ENCODE measurements around the gene LIPC.

Gene LIPC

DNA sequence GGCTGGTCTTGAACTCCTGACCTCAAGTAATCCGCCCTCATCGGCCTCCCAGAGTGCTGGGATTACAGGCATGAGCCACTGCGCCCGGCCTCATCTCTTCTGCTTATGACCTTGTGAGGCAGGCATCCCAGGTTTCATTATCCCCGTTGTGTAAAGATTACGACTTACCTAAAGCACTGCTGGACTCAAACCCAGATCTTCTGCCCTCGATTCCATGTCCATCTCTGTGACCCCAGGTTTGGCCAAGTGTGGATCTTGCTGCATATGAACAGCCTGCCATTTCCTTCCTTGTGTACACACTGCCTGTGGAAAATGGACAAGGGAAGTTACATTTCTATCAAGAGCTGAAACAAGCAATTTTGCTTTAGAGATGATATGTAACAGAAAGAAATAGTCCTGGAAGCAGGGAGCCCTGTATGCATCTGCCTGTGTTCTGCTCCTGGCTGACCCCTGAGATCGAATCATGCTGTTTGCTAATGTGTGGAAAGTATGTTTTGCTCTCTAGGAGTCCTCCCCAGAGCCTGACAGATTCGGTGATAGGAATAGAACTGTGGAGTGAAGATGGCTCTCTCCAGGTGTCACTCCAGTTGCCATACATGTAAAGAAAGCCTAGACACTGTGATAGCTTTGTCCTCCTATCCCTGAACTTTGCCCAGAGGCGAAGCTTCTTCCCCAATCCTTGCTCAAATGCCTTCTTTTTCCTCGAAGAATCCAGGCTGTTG, 11.8 kb upstream of the LIPC start:
- H3K27me3 ChIP-seq (ENCODE audit: control insufficient read depth, insufficient read depth, low read length), result no peaks in the 10 kb centered on the region
- H3K36me3 ChIP-seq (ENCODE audit: control insufficient read depth, insufficient read depth, low read length), result no peaks in the 10 kb centered on the region
- WGBS (ENCODE audit: insufficient coverage, insufficient read length), result no CpG with 5 or more reads among the region's 11 CpGs
- no peaks in the 10 kb centered on the region for H3K4me1 ChIP-seq (ENCODE audit: control insufficient read depth, insufficient read depth, low read length)
- DNase-seq (ENCODE audit: low read depth, low spot score), result no peak
- no peaks in the 10 kb centered on the region for H3K9me3 ChIP-seq (ENCODE audit: control insufficient read depth, insufficient read depth, low read length)
- H3K4me3 ChIP-seq (ENCODE audit: low read length), result no peak overlapping the region
- H3K27ac ChIP-seq (ENCODE audit: low read length), result no peak overlapping the region

DNA sequence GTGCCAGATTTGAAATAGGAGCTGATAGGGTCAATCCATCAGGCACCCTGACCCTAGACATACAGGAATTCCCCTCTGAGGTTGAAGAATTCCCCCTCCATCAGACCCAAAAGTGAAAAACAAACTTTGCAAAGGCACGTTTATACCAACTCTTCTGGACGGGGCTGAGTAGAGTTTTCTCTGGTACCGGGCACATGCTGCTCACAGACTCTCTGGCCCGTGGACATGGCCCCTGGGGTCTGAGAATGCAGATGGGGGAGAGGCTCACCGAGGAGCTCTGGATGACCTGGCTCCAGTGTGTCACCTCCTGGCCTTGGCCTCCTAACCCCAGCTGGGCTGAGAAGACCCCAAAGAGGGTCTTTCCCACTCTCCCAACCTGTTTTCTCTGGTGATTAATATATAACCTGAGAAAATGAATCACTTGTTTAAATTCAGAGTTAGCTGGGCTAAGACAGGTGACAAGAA, 11.2 kb upstream of the LIPC start:
- Histone ChIP-seq H3K4me3 (ENCODE audit: low read length) (no peak overlapping the region), H3K36me3 (ENCODE audit: control insufficient read depth, insufficient read depth, low read length) (no peaks in the 10 kb centered on the region), H3K9me3 (ENCODE audit: control insufficient read depth, insufficient read depth, low read length) (no peaks in the 10 kb centered on the region), H3K4me1 (ENCODE audit: control insufficient read depth, insufficient read depth, low read length) (no peaks in the 10 kb centered on the region), H3K27ac (ENCODE audit: low read length) (no peak overlapping the region), H3K27me3 (ENCODE audit: control insufficient read depth, insufficient read depth, low read length) (no peaks in the 10 kb centered on the region)
- WGBS (ENCODE audit: insufficient coverage, insufficient read length), result no CpG with 5 or more reads among the region's 5 CpGs
- no peak for DNase-seq (ENCODE audit: low read depth, low spot score)

DNA sequence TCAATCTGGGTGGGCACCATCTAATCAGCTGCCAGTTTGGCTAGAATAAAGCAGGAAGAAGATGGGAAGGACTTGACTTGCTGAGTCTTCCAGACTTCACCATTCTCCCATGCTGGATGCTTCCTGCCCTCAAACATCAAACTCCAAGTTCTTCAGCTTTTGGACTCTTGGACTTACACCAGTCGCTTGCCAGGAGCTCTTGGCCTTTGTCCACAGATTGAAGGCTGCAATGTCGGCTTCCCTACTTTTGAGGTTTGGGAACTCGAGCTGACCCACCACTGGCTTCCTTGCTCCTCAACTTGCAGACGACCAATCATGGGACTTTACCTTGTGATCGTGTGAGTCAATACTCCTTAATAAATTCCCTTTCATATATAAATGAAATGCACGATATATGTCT, 8.6 kb upstream of the LIPC start:
- no peaks in the 10 kb centered on the region for H3K36me3 ChIP-seq (ENCODE audit: control insufficient read depth, insufficient read depth, low read length)
- no peak for DNase-seq (ENCODE audit: low read depth, low spot score)
- no CpG with 5 or more reads among the region's 6 CpGs for WGBS (ENCODE audit: insufficient coverage, insufficient read length)
- H3K4me1 ChIP-seq (ENCODE audit: control insufficient read depth, insufficient read depth, low read length), result no peaks in the 10 kb centered on the region
- H3K27me3 ChIP-seq (ENCODE audit: control insufficient read depth, insufficient read depth, low read length), result no peaks in the 10 kb centered on the region
- no peak overlapping the region for H3K4me3 ChIP-seq (ENCODE audit: low read length)
- no peak overlapping the region for H3K27ac ChIP-seq (ENCODE audit: low read length)
- H3K9me3 ChIP-seq (ENCODE audit: control insufficient read depth, insufficient read depth, low read length), result no peaks in the 10 kb centered on the region

DNA sequence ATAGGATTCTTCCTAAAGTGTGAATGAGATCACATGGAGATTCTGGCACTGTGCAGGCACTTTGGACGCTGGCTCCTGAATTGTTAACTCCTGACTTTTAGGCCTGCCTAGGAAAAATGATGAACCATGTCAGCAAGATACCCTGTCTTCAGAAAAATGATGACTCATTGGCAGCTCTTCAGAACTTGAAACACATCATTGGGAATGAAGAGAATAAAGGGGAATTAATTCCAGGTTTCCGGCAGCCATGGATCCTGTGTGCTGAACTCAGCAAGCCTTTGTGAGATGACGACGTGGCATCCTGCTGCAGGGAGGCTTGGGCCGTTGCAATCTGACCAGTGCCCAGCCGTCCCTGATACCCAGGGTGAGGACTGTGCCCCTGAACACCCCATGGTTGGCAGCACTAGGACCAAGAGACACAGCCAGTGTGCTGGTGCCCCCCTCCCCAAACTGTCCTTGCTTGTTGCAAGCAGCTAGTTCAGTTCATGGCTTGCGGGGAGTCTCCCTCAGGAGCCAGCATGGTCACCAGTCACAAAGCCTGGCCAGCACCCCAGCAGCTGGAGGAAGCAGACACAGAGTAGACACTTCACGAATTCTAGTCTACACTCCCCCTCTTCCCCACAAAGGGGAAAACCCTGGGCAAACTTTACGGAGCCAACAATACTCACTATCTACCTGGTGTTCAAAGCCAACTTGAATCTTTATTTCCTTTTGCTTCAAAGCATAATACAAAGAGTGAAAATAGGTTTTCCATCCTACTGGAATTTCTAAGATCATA, 7.8 kb upstream of the LIPC start:
- H3K36me3 ChIP-seq (ENCODE audit: control insufficient read depth, insufficient read depth, low read length), result no peaks in the 10 kb centered on the region
- WGBS (ENCODE audit: insufficient coverage, insufficient read length), result no CpG with 5 or more reads among the region's 9 CpGs
- DNase-seq (ENCODE audit: low read depth, low spot score), result no peak
- H3K27me3 ChIP-seq (ENCODE audit: control insufficient read depth, insufficient read depth, low read length), result no peaks in the 10 kb centered on the region
- H3K27ac ChIP-seq (ENCODE audit: low read length), result no peak overlapping the region
- no peak overlapping the region for H3K4me3 ChIP-seq (ENCODE audit: low read length)
- no peaks in the 10 kb centered on the region for H3K4me1 ChIP-seq (ENCODE audit: control insufficient read depth, insufficient read depth, low read length)
- H3K9me3 ChIP-seq (ENCODE audit: control insufficient read depth, insufficient read depth, low read length), result no peaks in the 10 kb centered on the region

DNA sequence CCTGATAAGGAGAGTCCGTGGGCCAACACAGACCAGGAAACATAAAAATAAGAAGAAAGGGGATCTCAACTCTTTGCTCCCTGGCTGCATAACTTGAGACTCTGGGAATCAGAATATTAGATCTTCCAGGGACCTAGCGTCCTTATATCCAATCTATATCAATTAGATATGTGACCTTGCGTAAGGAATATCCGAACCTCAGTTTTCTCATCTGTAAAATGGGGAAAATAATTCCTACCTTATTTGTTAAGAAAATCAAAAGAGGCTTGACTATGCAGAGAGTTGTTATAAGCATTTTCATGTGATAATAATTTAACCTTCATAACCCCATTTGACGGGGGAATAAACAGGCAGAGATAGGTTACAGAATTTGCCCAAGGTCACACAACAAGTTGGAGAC, 7.1 kb upstream of the LIPC start:
- no CpG with 5 or more reads among the region's 5 CpGs for WGBS (ENCODE audit: insufficient coverage, insufficient read length)

DNA sequence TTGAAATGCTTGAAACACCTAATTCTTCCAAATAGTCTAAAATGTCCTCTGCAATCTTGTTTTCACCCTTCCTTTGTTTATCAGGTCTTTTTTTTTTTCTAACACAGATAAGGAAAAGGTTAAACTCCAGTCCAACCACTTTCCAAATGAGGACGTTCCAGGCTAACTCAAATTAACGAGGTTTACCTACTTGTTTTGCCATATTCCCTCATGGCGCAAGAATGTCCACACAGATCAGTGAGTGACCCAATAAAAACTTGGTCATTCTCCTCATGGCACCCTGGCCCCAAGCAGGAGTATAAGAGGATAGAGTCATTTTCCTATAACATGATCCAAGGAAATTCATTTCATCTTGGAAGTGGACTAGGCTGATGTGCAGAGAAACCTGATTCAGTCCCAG, 6.6 kb upstream of the LIPC start:
- H3K27me3 ChIP-seq (ENCODE audit: control insufficient read depth, insufficient read depth, low read length), result no peaks in the 10 kb centered on the region
- H3K36me3 ChIP-seq (ENCODE audit: control insufficient read depth, insufficient read depth, low read length), result no peaks in the 10 kb centered on the region
- H3K4me1 ChIP-seq (ENCODE audit: control insufficient read depth, insufficient read depth, low read length), result no peaks in the 10 kb centered on the region
- H3K4me3 ChIP-seq (ENCODE audit: low read length), result no peak overlapping the region
- no peak overlapping the region for H3K27ac ChIP-seq (ENCODE audit: low read length)
- no peaks in the 10 kb centered on the region for H3K9me3 ChIP-seq (ENCODE audit: control insufficient read depth, insufficient read depth, low read length)
- DNase-seq (ENCODE audit: low read depth, low spot score), result no peak
- WGBS (ENCODE audit: insufficient coverage, insufficient read length), result no CpG with 5 or more reads among the region's 3 CpGs

More for the DNA sequence above, 7.1 kb upstream of the LIPC start:
- H3K27ac ChIP-seq (ENCODE audit: low read length), result no peak overlapping the region
- H3K4me3 ChIP-seq (ENCODE audit: low read length), result no peak overlapping the region
- no peaks in the 10 kb centered on the region for H3K27me3 ChIP-seq (ENCODE audit: control insufficient read depth, insufficient read depth, low read length)
- H3K4me1 ChIP-seq (ENCODE audit: control insufficient read depth, insufficient read depth, low read length), result no peaks in the 10 kb centered on the region
- no peak for DNase-seq (ENCODE audit: low read depth, low spot score)
- H3K36me3 ChIP-seq (ENCODE audit: control insufficient read depth, insufficient read depth, low read length), result no peaks in the 10 kb centered on the region
- H3K9me3 ChIP-seq (ENCODE audit: control insufficient read depth, insufficient read depth, low read length), result no peaks in the 10 kb centered on the region

DNA sequence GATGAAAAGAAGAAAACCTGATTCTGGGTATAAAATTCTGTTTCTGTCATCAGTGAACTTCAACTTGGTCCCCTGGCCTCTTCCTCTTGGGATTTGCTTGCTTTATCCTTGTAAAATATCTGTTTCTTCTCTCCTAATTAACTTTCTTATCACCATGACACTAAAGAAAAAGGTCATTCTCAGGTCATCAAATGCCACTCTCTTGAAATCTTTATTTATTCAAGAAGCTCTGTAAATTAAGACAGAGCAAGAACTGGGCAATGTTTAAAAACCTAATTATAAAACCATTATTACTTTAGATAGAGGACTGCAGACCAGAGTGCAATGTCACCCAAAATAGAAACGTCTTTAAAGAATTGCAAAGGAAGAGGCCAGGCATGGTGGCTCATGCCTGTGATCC, 6.0 kb upstream of the LIPC start:
- no peak overlapping the region for H3K27ac ChIP-seq (ENCODE audit: low read length)
- H3K27me3 ChIP-seq (ENCODE audit: control insufficient read depth, insufficient read depth, low read length), result no peaks in the 10 kb centered on the region
- H3K4me3 ChIP-seq (ENCODE audit: low read length), result no peak overlapping the region
- WGBS (ENCODE audit: insufficient coverage, insufficient read length), result no CpG with 5 or more reads among the region's 1 CpG
- no peak for DNase-seq (ENCODE audit: low read depth, low spot score)
- no peaks in the 10 kb centered on the region for H3K36me3 ChIP-seq (ENCODE audit: control insufficient read depth, insufficient read depth, low read length)
- H3K9me3 ChIP-seq (ENCODE audit: control insufficient read depth, insufficient read depth, low read length), result no peaks in the 10 kb centered on the region
- H3K4me1 ChIP-seq (ENCODE audit: control insufficient read depth, insufficient read depth, low read length), result no peaks in the 10 kb centered on the region

DNA sequence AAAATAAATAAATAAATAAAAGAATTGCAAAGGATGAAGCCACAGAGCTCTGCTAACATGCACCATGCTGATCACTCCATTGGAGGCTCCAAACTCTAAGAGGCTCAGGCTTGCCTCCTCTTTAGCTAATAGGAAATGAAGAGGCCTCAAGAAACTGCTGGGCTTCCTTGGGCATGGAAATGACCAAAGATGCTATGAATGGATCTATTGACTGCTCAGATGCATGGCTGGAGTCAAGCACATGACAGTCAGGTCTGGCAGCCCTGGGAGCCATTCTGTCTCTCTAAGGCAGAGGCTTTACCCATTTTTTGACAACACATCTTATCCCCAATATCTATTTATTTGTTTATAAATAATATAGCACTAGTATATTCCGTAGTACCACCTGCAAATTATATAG, 5.3 kb upstream of the LIPC start:
- WGBS (ENCODE audit: insufficient coverage, insufficient read length), result no CpG with 5 or more reads among the region's 1 CpG
- Histone ChIP-seq H3K4me1 (ENCODE audit: control insufficient read depth, insufficient read depth, low read length) (no peaks in the 10 kb centered on the region), H3K36me3 (ENCODE audit: control insufficient read depth, insufficient read depth, low read length) (no peaks in the 10 kb centered on the region), H3K4me3 (ENCODE audit: low read length) (no peak overlapping the region), H3K9me3 (ENCODE audit: control insufficient read depth, insufficient read depth, low read length) (no peaks in the 10 kb centered on the region), H3K27ac (ENCODE audit: low read length) (no peak overlapping the region), H3K27me3 (ENCODE audit: control insufficient read depth, insufficient read depth, low read length) (no peaks in the 10 kb centered on the region)
- no peak for DNase-seq (ENCODE audit: low read depth, low spot score)

DNA sequence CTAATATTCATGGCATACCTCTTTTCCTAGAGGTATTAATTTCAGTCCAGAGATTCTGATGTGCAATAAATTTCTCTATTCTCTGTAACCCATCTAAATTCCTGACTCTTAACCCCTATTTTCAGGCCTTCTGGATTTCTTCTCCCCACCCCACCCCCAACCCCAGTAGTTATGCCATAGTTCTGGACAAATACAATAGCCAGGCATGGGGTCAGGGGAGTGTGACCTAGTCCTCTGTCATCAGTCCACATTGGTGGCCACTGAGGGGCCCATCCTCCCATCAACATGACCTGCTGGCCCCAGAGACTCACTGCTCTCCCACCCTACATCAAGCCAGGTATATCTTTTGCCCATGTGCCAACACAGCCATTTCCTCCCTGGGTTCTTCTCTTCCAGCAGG, 3.8 kb upstream of the LIPC start:
- Histone ChIP-seq H3K4me1 (ENCODE audit: control insufficient read depth, insufficient read depth, low read length) (no peaks in the 10 kb centered on the region), H3K27ac (ENCODE audit: low read length) (no peak overlapping the region), H3K9me3 (ENCODE audit: control insufficient read depth, insufficient read depth, low read length) (no peaks in the 10 kb centered on the region), H3K27me3 (ENCODE audit: control insufficient read depth, insufficient read depth, low read length) (no peaks in the 10 kb centered on the region), H3K4me3 (ENCODE audit: low read length) (no peak overlapping the region), H3K36me3 (ENCODE audit: control insufficient read depth, insufficient read depth, low read length) (no peaks in the 10 kb centered on the region)
- DNase-seq (ENCODE audit: low read depth, low spot score), result no peak

DNA sequence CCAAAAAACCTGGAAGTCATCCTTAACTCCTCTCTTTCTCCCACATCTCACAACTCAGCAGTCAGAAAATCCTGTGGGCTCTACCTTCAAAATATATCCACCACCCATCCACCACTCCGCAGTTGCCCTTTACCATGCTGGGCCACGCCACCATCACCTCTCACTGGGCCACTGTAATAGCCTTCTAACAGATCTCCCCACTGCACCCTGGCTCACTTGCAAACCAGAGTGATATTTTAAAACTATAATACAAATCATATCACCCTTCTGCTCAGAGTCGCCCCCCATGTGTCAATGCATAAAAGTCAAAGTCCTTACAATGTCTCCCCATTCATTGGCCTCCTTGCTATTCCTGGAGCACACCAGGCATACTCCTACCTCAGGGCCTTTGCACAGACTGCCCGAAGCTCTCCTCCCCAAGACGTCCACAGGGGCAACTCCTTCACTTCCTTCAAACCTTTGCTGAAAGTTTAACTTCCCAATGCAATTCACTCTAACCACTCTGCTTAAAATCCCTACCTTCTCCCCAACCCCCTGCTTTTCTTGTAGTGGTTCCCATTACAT, 1.5 kb upstream of the LIPC start:
- H3K9me3 ChIP-seq (ENCODE audit: control insufficient read depth, insufficient read depth, low read length), result no peaks in the 10 kb centered on the region
- no peak overlapping the region for H3K4me3 ChIP-seq (ENCODE audit: low read length)
- no peak for DNase-seq (ENCODE audit: low read depth, low spot score)
- H3K36me3 ChIP-seq (ENCODE audit: control insufficient read depth, insufficient read depth, low read length), result no peaks in the 10 kb centered on the region
- no peak overlapping the region for H3K27ac ChIP-seq (ENCODE audit: low read length)
- no peaks in the 10 kb centered on the region for H3K4me1 ChIP-seq (ENCODE audit: control insufficient read depth, insufficient read depth, low read length)
- no CpG with 5 or more reads among the region's 5 CpGs for WGBS (ENCODE audit: insufficient coverage, insufficient read length)
- no peaks in the 10 kb centered on the region for H3K27me3 ChIP-seq (ENCODE audit: control insufficient read depth, insufficient read depth, low read length)
